ENCODE data around the gene GBP2. TPM values are rescaled to one million over a fixed set of nuclear protein-coding genes. Genes with fewer than 3 reads are reported as not detected.

The GBP2 gene
- polyA plus RNA-seq, 4 donors, result 44.9 to 90.8 (median 63.2) TPM

- 20 to 22% (median 22%) methylated on average over 4 of the region's 4 CpGs for whole genome bisulfite sequencing, 3 donors
- peak within 1 kb of the TSS; percentile 36 to 64 (median 43) for H3K4me3 ChIP-seq (ENCODE audit: low read depth in 1 of 3, low read length in 3 of 3)
- DNase-seq, result peak; percentile 77
- no peaks in the 10 kb centered on the region for H3K27me3 ChIP-seq (ENCODE audit: control insufficient read depth in 3 of 3, insufficient read depth in 3 of 3, low read length in 3 of 3)
- peaks cover 0 to 8% (median 2%) of the 10 kb centered on the region in 3 donors for H3K4me1 ChIP-seq (ENCODE audit: control insufficient read depth in 3 of 3, insufficient read depth in 2 of 3, low read depth in 1 of 3, low read length in 2 of 3)
- FAIRE-seq, result peak; percentile 97
- peak within 1 kb of the TSS; percentile 83 to 97 (median 92) for H3K27ac ChIP-seq (ENCODE audit: low read depth in 1 of 3, low read length in 2 of 3)
- H3K9me3 ChIP-seq (ENCODE audit: control insufficient read depth in 2 of 2, insufficient read depth in 1 of 2, low read depth in 1 of 2, low read length in 1 of 2), result no peaks in the 10 kb centered on the region
- H3K36me3 ChIP-seq (ENCODE audit: control insufficient read depth in 3 of 3, insufficient read depth in 2 of 3, low read depth in 1 of 3, low read length in 3 of 3), result no peaks in the 10 kb centered on the region
These were observed 60.6 kb downstream of the GBP2 start, which contains the start of gene GBP1 for GRCh38 chr1:89065079-89065868. Gene GBP1 (minus strand): TSS chr1:89065208. CDS start chr1:89063234, 1,974 bp downstream.

DNA sequence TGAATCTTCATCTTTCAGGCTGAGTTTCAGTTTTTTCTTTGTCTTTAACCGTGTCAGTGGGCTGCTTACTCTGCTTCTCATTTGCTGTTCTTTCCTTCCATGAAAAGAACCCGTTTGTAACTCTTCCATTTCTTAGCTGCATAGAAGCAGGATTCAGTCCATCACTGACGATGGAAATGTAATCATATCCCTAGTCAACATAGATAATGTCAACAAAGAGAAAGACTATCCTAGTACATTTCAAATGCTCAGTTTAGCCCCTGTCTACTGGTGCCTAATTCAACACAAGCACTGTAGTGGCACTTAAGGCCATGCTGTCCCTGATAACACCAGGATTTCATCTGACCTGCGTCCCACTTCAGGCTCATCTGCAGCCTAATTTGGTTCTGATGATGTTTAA is 61.3 kb downstream of the GBP2 start:
- FAIRE-seq, result no peak

DNA sequence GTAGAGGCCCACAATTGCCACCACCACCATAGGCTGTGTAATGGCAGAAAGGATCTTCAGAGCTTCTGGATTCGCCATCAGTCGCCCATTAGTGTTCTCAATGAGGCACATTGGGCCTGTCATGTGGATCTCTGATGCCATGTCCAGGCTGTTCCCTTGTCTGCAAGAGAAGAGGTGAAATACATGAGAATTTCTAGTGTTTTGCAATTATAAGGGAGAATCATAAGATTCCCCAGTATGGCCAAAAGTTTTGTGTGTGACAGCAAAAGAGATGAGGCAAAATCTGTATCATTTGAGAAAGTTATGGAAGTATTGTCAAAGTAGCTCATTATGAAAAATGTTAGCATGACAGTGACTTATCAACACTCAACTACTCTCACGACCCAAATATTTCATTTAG is 62.8 kb downstream of the GBP2 start:
- no peak for DNase-seq
- Histone ChIP-seq H3K27ac (ENCODE audit: low read depth in 1 of 3, low read length in 2 of 3) (peak overlapping the region in 1 of 3 donors; percentile 32), H3K27me3 (ENCODE audit: control insufficient read depth in 3 of 3, insufficient read depth in 3 of 3, low read length in 3 of 3) (no peaks in the 10 kb centered on the region), H3K9me3 (ENCODE audit: control insufficient read depth in 2 of 2, insufficient read depth in 1 of 2, low read depth in 1 of 2, low read length in 1 of 2) (no peaks in the 10 kb centered on the region), H3K4me3 (ENCODE audit: low read depth in 1 of 3, low read length in 3 of 3) (no peak overlapping the region), H3K36me3 (ENCODE audit: control insufficient read depth in 3 of 3, insufficient read depth in 2 of 3, low read depth in 1 of 3, low read length in 3 of 3) (peaks cover 0 to 6% (median 0%) of the 10 kb centered on the region in 3 donors), H3K4me1 (ENCODE audit: control insufficient read depth in 3 of 3, insufficient read depth in 2 of 3, low read depth in 1 of 3, low read length in 2 of 3) (peaks cover 0 to 8% (median 2%) of the 10 kb centered on the region in 3 donors)
- WGBS, 3 donors, result 81 to 95% (median 89%) methylated on average over 3 of the region's 3 CpGs
- FAIRE-seq, result no peak

More for the DNA sequence above, 61.3 kb downstream of the GBP2 start:
- H3K27me3 ChIP-seq (ENCODE audit: control insufficient read depth in 3 of 3, insufficient read depth in 3 of 3, low read length in 3 of 3), result no peaks in the 10 kb centered on the region
- peak; percentile 22 to 36 for DNase-seq
- peaks cover 0 to 3% (median 0%) of the 10 kb centered on the region in 3 donors for H3K36me3 ChIP-seq (ENCODE audit: control insufficient read depth in 3 of 3, insufficient read depth in 2 of 3, low read depth in 1 of 3, low read length in 3 of 3)
- H3K9me3 ChIP-seq (ENCODE audit: control insufficient read depth in 2 of 2, insufficient read depth in 1 of 2, low read depth in 1 of 2, low read length in 1 of 2), result no peaks in the 10 kb centered on the region
- H3K4me3 ChIP-seq (ENCODE audit: low read depth in 1 of 3, low read length in 3 of 3), result peak overlapping the region; percentile 36 to 64 (median 43)
- H3K4me1 ChIP-seq (ENCODE audit: control insufficient read depth in 3 of 3, insufficient read depth in 2 of 3, low read depth in 1 of 3, low read length in 2 of 3), result peaks cover 0 to 8% (median 2%) of the 10 kb centered on the region in 3 donors
- 4 to 5% (median 4%) methylated on average over 4 of the region's 4 CpGs for WGBS, 3 donors
- H3K27ac ChIP-seq (ENCODE audit: low read depth in 1 of 3, low read length in 2 of 3), result peak overlapping the region; percentile 83 to 95 (median 92)

GRCh38 chr1:89060091-89060490 is 65.8 kb downstream of the GBP2 start:
- no peak for DNase-seq
- 78 to 86% (median 79%) methylated on average over 5 of the region's 5 CpGs for WGBS, 3 donors
- H3K27me3 ChIP-seq (ENCODE audit: control insufficient read depth in 3 of 3, insufficient read depth in 3 of 3, low read length in 3 of 3), result no peaks in the 10 kb centered on the region
- H3K27ac ChIP-seq (ENCODE audit: low read depth in 1 of 3, low read length in 2 of 3), result no peak overlapping the region
- peaks cover 2 to 13% (median 5%) of the 10 kb centered on the region in 3 donors for H3K36me3 ChIP-seq (ENCODE audit: control insufficient read depth in 3 of 3, insufficient read depth in 2 of 3, low read depth in 1 of 3, low read length in 3 of 3)
- H3K9me3 ChIP-seq (ENCODE audit: control insufficient read depth in 2 of 2, insufficient read depth in 1 of 2, low read depth in 1 of 2, low read length in 1 of 2), result no peaks in the 10 kb centered on the region
- H3K4me3 ChIP-seq (ENCODE audit: low read depth in 1 of 3, low read length in 3 of 3), result no peak overlapping the region
- peaks cover 0 to 5% (median 0%) of the 10 kb centered on the region in 3 donors for H3K4me1 ChIP-seq (ENCODE audit: control insufficient read depth in 3 of 3, insufficient read depth in 2 of 3, low read depth in 1 of 3, low read length in 2 of 3)
- no peak for FAIRE-seq

Other genes starting within 250 kb of the GBP2 start
- 10 to 100 TPM; 23.1 to 44.6 (median 37.5) TPM for gene GTF2B, start 234.5 kb downstream of the GBP2 start, polyA plus RNA-seq
- 10 to 100 TPM; 21.5 to 41.1 (median 25.5) TPM for gene KYAT3, start 133.5 kb downstream of the GBP2 start, polyA plus RNA-seq
- 1 to 10 TPM; 2.5 to 9.9 (median 4.1) TPM for gene RBMXL1, start 133.5 kb downstream of the GBP2 start, polyA plus RNA-seq
- 100 to 1,000 TPM in 1 of 4 donors, 10 to 100 TPM in 3; 13.8 to 119 (median 46.5) TPM for gene GBP3, start 103.2 kb downstream of the GBP2 start, polyA plus RNA-seq
- 10 to 100 TPM; 12.2 to 22.2 (median 20.3) TPM for gene GBP1, start 60.9 kb downstream of the GBP2 start, polyA plus RNA-seq
- gene GBP7, start 49.9 kb upstream of the GBP2 start, polyA plus RNA-seq, result under 1 TPM in 1 of 4 donors, not detected in 3; 0.09 TPM
- 10 to 100 TPM in 1 of 4 donors, 1 to 10 TPM in 3; 2.5 to 15.7 (median 6.4) TPM for gene GBP4, start 72.8 kb upstream of the GBP2 start, polyA plus RNA-seq
- gene GBP5, start 146.7 kb upstream of the GBP2 start, polyA plus RNA-seq, result 1 to 10 TPM in 3 of 4 donors, under 1 TPM in 1; 0.67 to 3.8 (median 1.8) TPM
- gene GBP6, start 237.9 kb upstream of the GBP2 start, polyA plus RNA-seq, result under 1 TPM in 3 of 4 donors, not detected in 1; 0.03 to 0.27 (median 0.09) TPM